ENCODE data around the gene ZMAT2. TPM values are rescaled to one million over a fixed set of nuclear protein-coding genes. Genes with fewer than 3 reads are reported as not detected.

ZMAT2 gene
- polyA plus RNA-seq, 1 donor (not counting 4 experiments of a cell fraction or from before 2014, with no cell fraction given), result 75.0 TPM

DNA sequence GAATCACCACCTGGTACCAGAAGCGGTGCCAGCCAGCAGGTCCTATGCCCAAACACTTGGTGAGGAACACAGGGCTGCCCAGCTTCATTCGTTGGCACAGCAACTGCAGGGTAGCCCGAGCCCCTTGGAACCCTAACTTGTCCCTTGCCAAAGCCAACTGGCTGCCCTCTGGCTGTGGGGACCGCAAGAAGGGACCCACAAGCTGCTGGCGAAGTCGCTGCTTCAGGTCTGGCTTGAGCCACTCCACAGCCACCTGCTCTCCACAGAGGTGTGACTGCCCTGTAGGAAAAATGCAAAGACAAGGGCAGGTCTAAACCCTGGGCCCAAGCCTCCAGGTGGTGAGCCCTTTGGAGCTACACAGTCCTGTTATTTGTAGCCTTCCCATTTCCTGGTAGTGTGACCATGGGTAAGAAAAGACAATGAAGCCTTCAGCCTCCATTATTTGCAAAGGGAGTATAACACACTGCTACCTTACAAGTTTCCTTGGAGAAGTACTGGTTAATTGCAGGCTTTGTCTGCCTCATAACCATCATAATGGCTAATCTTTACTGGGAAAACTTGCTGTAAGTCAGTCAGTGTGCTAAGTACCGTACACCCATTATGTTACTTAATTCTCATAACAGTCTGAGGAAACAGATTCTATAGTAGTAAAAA is 28.6 kb upstream of the ZMAT2 start:
- no peak overlapping the region for H2AFZ ChIP-seq (ENCODE audit: control insufficient read depth, low read length)
- no peak for DNase-seq (ENCODE audit: low read depth, low spot score)
- no peaks in the 10 kb centered on the region for H3K27me3 ChIP-seq (ENCODE audit: control insufficient read depth, extremely low read depth, insufficient read depth, low read length)
- H3K79me2 ChIP-seq (ENCODE audit: control insufficient read depth, insufficient read depth, low read length), result peaks cover 18% of the 10 kb centered on the region
- FAIRE-seq, result no peak
- dilution Hi-C loops (cut with MboI; ENCODE audit: extremely low pct_ligation_motif_present, low sequenced_read_pairs), result no loop called here
- TF ChIP-seq, protein P1, sequence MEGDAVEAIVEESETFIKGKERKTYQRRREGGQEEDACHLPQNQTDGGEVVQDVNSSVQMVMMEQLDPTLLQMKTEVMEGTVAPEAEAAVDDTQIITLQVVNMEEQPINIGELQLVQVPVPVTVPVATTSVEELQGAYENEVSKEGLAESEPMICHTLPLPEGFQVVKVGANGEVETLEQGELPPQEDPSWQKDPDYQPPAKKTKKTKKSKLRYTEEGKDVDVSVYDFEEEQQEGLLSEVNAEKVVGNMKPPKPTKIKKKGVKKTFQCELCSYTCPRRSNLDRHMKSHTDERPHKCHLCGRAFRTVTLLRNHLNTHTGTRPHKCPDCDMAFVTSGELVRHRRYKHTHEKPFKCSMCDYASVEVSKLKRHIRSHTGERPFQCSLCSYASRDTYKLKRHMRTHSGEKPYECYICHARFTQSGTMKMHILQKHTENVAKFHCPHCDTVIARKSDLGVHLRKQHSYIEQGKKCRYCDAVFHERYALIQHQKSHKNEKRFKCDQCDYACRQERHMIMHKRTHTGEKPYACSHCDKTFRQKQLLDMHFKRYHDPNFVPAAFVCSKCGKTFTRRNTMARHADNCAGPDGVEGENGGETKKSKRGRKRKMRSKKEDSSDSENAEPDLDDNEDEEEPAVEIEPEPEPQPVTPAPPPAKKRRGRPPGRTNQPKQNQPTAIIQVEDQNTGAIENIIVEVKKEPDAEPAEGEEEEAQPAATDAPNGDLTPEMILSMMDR (optimal IDR thresholded peaks at IDR 0.05 in 1 of 3, IDR thresholded peaks at IDR 0.05 in 1 of 3, conservative IDR thresholded peaks at IDR 0.05 in 1 of 3; ENCODE audit: extremely low read depth in 1 of 3, insufficient read depth in 2 of 3, low read length in 3 of 3), result no peak
- TF ChIP-seq EZH2 (IDR thresholded peaks at IDR 0.05; ENCODE audit: low read length), result no peak
- no peak overlapping the region for H3K4me3 ChIP-seq (ENCODE audit: control insufficient read depth in 2 of 3, extremely low read depth in 1 of 3, insufficient read depth in 2 of 3, low read depth in 1 of 3, low read length in 3 of 3)
- no peak overlapping the region for H3K4me2 ChIP-seq (ENCODE audit: control insufficient read depth, extremely low read depth, insufficient read depth, low read depth, low read length)
- no peaks in the 10 kb centered on the region for H4K20me1 ChIP-seq (ENCODE audit: control insufficient read depth, extremely low read depth, insufficient read depth, low read length)
- H3K27ac ChIP-seq (ENCODE audit: control insufficient read depth, insufficient read depth, low read length), result no peak overlapping the region
- H3K36me3 ChIP-seq (ENCODE audit: control insufficient read depth in 2 of 2, extremely low read depth in 1 of 2, insufficient read depth in 2 of 2, low read length in 2 of 2), result peaks cover 38 to 40% of the 10 kb centered on the region in 2 experiments
- no peak overlapping the region for H3K9ac ChIP-seq (ENCODE audit: control insufficient read depth, extremely low read depth, insufficient read depth, low read length)
- no peaks in the 10 kb centered on the region for H3K4me1 ChIP-seq (ENCODE audit: control insufficient read depth, extremely low read depth, insufficient read depth, low read length)
- no peaks in the 10 kb centered on the region for H3K9me1 ChIP-seq (ENCODE audit: control insufficient read depth, extremely low read depth, insufficient read depth, low read length)
- H3K9me3 ChIP-seq (ENCODE audit: control insufficient read depth, low read depth, low read length), result no peaks in the 10 kb centered on the region

DNA sequence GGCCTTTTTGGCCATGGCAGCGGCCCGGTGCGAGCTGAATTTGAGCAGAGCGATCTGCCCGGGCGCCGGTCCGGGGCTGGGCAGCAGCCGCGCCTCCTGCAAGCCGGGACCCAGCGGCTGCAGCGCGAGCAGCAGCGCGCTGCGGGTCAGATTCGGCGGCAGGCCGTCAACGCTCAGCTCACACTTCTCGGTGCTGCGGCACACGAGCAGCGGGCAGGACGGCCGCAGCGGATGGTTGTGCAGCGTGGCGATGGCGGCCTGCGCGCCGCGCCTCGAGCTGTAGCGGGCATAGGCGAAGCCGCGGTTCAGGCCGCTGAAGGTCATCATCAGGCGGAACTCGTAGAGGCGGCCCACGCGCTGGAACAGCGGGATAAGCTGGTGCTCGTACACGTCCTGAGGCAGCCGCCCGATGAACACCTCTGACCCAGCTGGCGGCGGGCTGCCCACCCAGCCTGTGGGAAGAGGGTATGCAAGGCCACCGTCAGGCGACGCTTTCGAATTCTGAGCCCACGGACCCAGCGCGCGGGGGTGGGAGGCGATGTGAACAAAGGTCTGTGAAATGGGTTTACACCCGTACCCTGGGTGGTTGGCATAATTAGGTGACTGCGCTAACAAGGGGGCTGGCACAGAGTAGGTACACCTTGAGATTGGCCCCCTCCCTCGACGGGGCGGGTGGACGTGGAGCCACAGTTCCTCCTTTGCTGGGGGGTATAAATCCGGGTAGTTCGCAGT is 27.6 kb upstream of the ZMAT2 start:
- peak overlapping the region; percentile 4 for H3K4me2 ChIP-seq (ENCODE audit: control insufficient read depth, extremely low read depth, insufficient read depth, low read depth, low read length)
- TF ChIP-seq, protein P1 (optimal IDR thresholded peaks at IDR 0.05 in 1 of 3, IDR thresholded peaks at IDR 0.05 in 1 of 3, conservative IDR thresholded peaks at IDR 0.05 in 1 of 3; ENCODE audit: extremely low read depth in 1 of 3, insufficient read depth in 2 of 3, low read length in 3 of 3), result no peak
- no peak for TF ChIP-seq EZH2 (IDR thresholded peaks at IDR 0.05; ENCODE audit: low read length)
- H3K79me2 ChIP-seq (ENCODE audit: control insufficient read depth, insufficient read depth, low read length), result peaks cover 8% of the 10 kb centered on the region
- no peaks in the 10 kb centered on the region for H3K27me3 ChIP-seq (ENCODE audit: control insufficient read depth, extremely low read depth, insufficient read depth, low read length)
- no peaks in the 10 kb centered on the region for H4K20me1 ChIP-seq (ENCODE audit: control insufficient read depth, extremely low read depth, insufficient read depth, low read length)
- no peak overlapping the region for H3K27ac ChIP-seq (ENCODE audit: control insufficient read depth, insufficient read depth, low read length)
- peaks cover 43 to 47% of the 10 kb centered on the region in 2 experiments for H3K36me3 ChIP-seq (ENCODE audit: control insufficient read depth in 2 of 2, extremely low read depth in 1 of 2, insufficient read depth in 2 of 2, low read length in 2 of 2)
- H3K9ac ChIP-seq (ENCODE audit: control insufficient read depth, extremely low read depth, insufficient read depth, low read length), result no peak overlapping the region
- dilution Hi-C loops (cut with MboI; ENCODE audit: extremely low pct_ligation_motif_present, low sequenced_read_pairs), result no loop called here
- FAIRE-seq, result no peak
- H3K9me1 ChIP-seq (ENCODE audit: control insufficient read depth, extremely low read depth, insufficient read depth, low read length), result no peaks in the 10 kb centered on the region
- no peak overlapping the region for H2AFZ ChIP-seq (ENCODE audit: control insufficient read depth, low read length)
- no peak overlapping the region for H3K4me3 ChIP-seq (ENCODE audit: control insufficient read depth in 2 of 3, extremely low read depth in 1 of 3, insufficient read depth in 2 of 3, low read depth in 1 of 3, low read length in 3 of 3)
- no peaks in the 10 kb centered on the region for H3K9me3 ChIP-seq (ENCODE audit: control insufficient read depth, low read depth, low read length)
- no peaks in the 10 kb centered on the region for H3K4me1 ChIP-seq (ENCODE audit: control insufficient read depth, extremely low read depth, insufficient read depth, low read length)
- no peak for DNase-seq (ENCODE audit: low read depth, low spot score)

Measured in keratinocyte (primary cell).